OCI-LY3 (cell line): ENCODE measurements around the gene COL13A1.

Experiments used
- H2AFZ ChIP-seq: fragments of 200-600, 300-600 bp; shearing (Covaris generic); 2 replicates; pipeline ENCODE4 v1.6.0; 2014; ENCODE audit warnings: antibody characterized with exemption, low read depth, low read length
- H3K27ac ChIP-seq: fragments of 200-600, 300-600 bp; sonication (generic); 2 replicates; pipeline ENCODE4 v1.5.1; 2014; ENCODE audit warnings: mild to moderate bottlenecking, low read length, moderate library complexity, mixed read lengths
- H3K27me3 ChIP-seq: fragments of 200-600, 300-600 bp; sonication (generic); 2 replicates; pipeline ENCODE4 v1.6.1; 2014; ENCODE audit warnings: low read depth, low read length, mixed read lengths
- H3K36me3 ChIP-seq: fragments of 200-600, 300-600 bp; sonication (generic); replicated peaks from 2 replicates; pipeline ENCODE3; 2014; ENCODE audit warnings: low read depth, low read length, mixed read lengths
- H3K4me1 ChIP-seq: fragments of 300-600, 200-600 bp; sonication (generic); 2 replicates; pipeline ENCODE4 v1.6.1; 2014; ENCODE audit warnings: low read length, mixed read lengths
- H3K4me2 ChIP-seq: fragments of 200-600, 300-600 bp; sonication (generic); 2 replicates; pipeline ENCODE4 v1.6.1; 2014; ENCODE audit warnings: low read length, mixed read lengths
- H3K4me3 ChIP-seq: fragments of 300-600, 200-600 bp; sonication (generic); 2 replicates; pipeline ENCODE4 v1.5.1; 2014; ENCODE audit warnings: antibody characterized with exemption, mild to moderate bottlenecking, low read length, moderate library complexity
- H3K79me2 ChIP-seq: fragments of 300-600, 200-600 bp; shearing (Covaris generic); 2 replicates; pipeline ENCODE4 v1.6.1; 2014; ENCODE audit warnings: mild to moderate bottlenecking, low read length, mixed read lengths
- H3K9ac ChIP-seq: fragments of 300-600, 200-600 bp; shearing (Covaris generic); 2 replicates; pipeline ENCODE4 v1.6.0; 2014; ENCODE audit warnings: mild to moderate bottlenecking, low read length, moderate library complexity
- H3K9me3 ChIP-seq: fragments of 200-600, 300-600 bp; shearing (Covaris generic); 2 replicates; pipeline ENCODE4 v1.6.1; 2014; ENCODE audit warnings: low read length, mixed read lengths; ENCODE audit not compliant: insufficient read depth
- H4K20me1 ChIP-seq: fragments of 200-600, 300-600 bp; sonication (generic); 2 replicates; pipeline ENCODE4 v1.6.1; 2016; ENCODE audit warnings: low read length, mixed read lengths; ENCODE audit not compliant: insufficient read depth
- CTCF ChIP-seq: fragments of 200-600, 300-600 bp; sonication (generic); IDR thresholded peaks from 2 replicates; pipeline ENCODE4 v1.5.1; 2014; ENCODE audit warnings: antibody characterized with exemption, low read length, low read depth
- EZH2phosphoT487 ChIP-seq: fragments of 200-600 bp; shearing (Covaris generic); IDR thresholded peaks from 2 replicates; pipeline ENCODE4 v1.6.1; 2018; ENCODE audit warnings: antibody characterized with exemption, mixed run types, low read depth

Gene COL13A1

DNA sequence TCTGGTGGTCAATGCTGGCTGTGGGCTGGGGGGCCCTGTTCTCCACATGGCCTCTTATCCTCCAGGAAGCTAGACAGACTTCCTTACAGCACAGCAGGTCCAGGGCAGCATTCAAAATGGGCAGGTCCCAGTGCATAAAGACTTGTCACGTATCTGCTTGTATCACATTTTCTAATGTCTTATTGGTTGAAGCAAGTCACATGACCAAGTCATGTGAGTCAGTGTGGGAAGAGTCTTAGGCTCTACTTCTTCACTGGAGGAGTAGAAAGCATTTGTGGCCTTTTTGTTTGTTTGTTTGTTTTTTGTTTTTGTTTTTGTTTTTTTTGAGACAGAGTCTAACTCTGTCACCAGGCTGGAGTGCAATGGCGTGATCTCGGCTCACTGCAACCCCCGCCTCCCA lies 104.7 kb downstream of the COL13A1 start:
- no peak for TF ChIP-seq CTCF
- no peak for TF ChIP-seq EZH2phosphoT487
- no peaks in the 10 kb centered on the region for H3K9me3 ChIP-seq
- H3K4me2 ChIP-seq: no peak overlapping the region

DNA sequence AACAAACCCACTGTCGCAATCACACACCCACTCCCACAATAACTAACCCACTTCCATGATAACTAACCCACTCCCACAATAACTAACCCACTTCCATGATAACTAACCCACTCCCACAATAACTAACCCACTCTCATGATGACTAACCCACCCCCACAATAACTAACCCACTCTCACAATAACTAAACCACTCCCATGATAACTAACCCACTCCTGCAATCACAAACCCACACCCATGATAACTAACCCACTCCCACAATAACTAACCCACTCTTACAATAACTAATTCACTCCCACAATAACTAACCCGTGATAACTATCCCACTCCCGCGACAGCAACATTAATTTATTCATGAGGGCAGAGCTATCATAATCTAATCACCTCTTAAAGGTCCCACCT lies 105.8 kb downstream of the COL13A1 start:
- Histone ChIP-seq H3K9me3 (no peaks in the 10 kb centered on the region), H3K79me2 (no peaks in the 10 kb centered on the region), H3K4me2 (no peak overlapping the region), H3K27me3 (no peaks in the 10 kb centered on the region), H3K9ac (no peak overlapping the region), H3K4me3 (no peak overlapping the region), H3K4me1 (no peaks in the 10 kb centered on the region), H4K20me1 (no peaks in the 10 kb centered on the region), H3K36me3 (no peaks in the 10 kb centered on the region), H2AFZ (no peak overlapping the region), H3K27ac (no peak overlapping the region)
- TF ChIP-seq EZH2phosphoT487 (no peak), CTCF (no peak)

More for the DNA sequence above, 104.7 kb downstream of the COL13A1 start:
- H3K9ac ChIP-seq: no peak overlapping the region
- no peaks in the 10 kb centered on the region for H3K36me3 ChIP-seq
- no peak overlapping the region for H3K4me3 ChIP-seq
- no peak overlapping the region for H2AFZ ChIP-seq
- H3K27ac ChIP-seq: no peak overlapping the region
- H3K79me2 ChIP-seq: no peaks in the 10 kb centered on the region
- no peaks in the 10 kb centered on the region for H3K4me1 ChIP-seq
- H3K27me3 ChIP-seq: no peaks in the 10 kb centered on the region
- no peaks in the 10 kb centered on the region for H4K20me1 ChIP-seq

- H3K27ac ChIP-seq: no peak overlapping the region
- no peaks in the 10 kb centered on the region for H3K79me2 ChIP-seq
- H3K36me3 ChIP-seq: no peaks in the 10 kb centered on the region
- no peak overlapping the region for H2AFZ ChIP-seq
- H3K27me3 ChIP-seq: no peaks in the 10 kb centered on the region
- no peak overlapping the region for H3K9ac ChIP-seq
- TF ChIP-seq EZH2phosphoT487 (no peak), CTCF (no peak)
- H4K20me1 ChIP-seq: no peaks in the 10 kb centered on the region
- no peaks in the 10 kb centered on the region for H3K4me1 ChIP-seq
- no peak overlapping the region for H3K4me3 ChIP-seq
- H3K4me2 ChIP-seq: no peak overlapping the region
- no peaks in the 10 kb centered on the region for H3K9me3 ChIP-seq
Observed at GRCh38 chr10:69908124-69908523, 106.4 kb downstream of the COL13A1 start.

GRCh38 chr10:69910561-69910960 lies 108.9 kb downstream of the COL13A1 start:
- Histone ChIP-seq H3K79me2 (no peaks in the 10 kb centered on the region), H3K27ac (no peak overlapping the region), H3K36me3 (no peaks in the 10 kb centered on the region), H3K4me3 (no peak overlapping the region), H3K9me3 (no peaks in the 10 kb centered on the region), H3K9ac (no peak overlapping the region), H4K20me1 (no peaks in the 10 kb centered on the region), H2AFZ (no peak overlapping the region), H3K27me3 (no peaks in the 10 kb centered on the region; the same call in 1 of the 2 replicates), H3K4me1 (no peaks in the 10 kb centered on the region), H3K4me2 (no peak overlapping the region)
- TF ChIP-seq CTCF (no peak), EZH2phosphoT487 (no peak)
